Omental fat pad (tissue), 4 donors: ENCODE results near the gene HAND1. TPM values are rescaled to one million over a fixed set of nuclear protein-coding genes. Genes with fewer than 3 reads are reported as not detected.
A peak's percentile ranks its signal among the peaks of the same experiment; 100 is the strongest.

Experiments used
- ATAC-seq: fragments of 150-250 bp; one replicate; pipeline ENCODE4 v1.9.1; 2016; ENCODE audit warnings: mild to moderate bottlenecking, moderate library complexity; ENCODE audit not compliant: low FRiP score
- DNase-seq: peaks from one replicate; pipeline ENCODE4 v3.0.0-alpha.2; 2019; ENCODE audit warnings: low spot score
- total RNA-seq, 4 donors: library from RNA; depleted of rRNA; stranded (reverse); fragments of >200 nt; gene quantifications; one replicate each; pipeline ENCODE4 v1.1.0, GENCODE V29; 2016
- TF ChIP-seq, protein P1 (sequence below), 3 donors: fragments of 450-650 bp; IDR thresholded peaks; one replicate each; pipeline ENCODE4 v1.5.1; 2016 to 2017; ENCODE audit warnings: antibody characterized with exemption in 3 of 3, mild to moderate bottlenecking in 3 of 3, moderate library complexity in 2 of 3

The HAND1 gene
- total RNA-seq, 4 donors from 2014 or later = 0.25 to 1.7 TPM; not detected in 2

DNA sequence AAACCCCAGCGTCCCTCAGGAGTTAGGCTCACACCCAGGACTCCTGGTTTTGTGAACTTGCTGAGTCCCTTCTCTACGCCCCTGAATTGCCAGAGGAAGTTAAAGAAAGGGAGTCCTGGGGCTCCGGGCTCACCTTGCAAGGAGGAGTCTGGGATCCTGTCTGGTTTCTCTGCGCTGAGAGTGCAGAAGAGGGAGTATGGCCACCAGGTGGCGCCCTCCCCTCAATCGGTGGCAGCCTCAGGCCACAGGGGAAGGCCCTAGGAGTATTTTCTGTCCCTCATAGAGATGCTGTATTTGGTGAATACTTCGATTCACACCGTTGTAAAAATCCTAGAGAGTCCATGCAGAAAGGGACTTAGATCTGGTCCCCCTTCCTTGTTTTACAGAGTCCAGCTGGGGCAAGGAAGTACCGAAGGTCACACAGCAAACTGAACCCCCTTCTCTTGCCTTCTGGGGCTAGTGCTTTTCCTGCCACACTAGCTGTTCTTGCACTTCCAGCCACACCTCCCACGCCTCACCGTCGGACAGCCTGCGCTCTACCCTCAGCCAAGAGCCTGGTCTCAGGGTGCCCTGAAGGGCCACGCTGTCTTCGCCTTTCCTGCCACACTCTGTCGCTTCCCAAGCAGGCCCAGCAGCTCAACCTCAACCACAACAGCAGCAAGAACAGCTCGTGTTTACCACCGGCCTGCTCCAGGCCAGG, 10.2 kb downstream of the HAND1 start:
- ATAC-seq (peak; percentile 74), DNase-seq (peak; percentile 84)
- TF ChIP-seq, protein P1, sequence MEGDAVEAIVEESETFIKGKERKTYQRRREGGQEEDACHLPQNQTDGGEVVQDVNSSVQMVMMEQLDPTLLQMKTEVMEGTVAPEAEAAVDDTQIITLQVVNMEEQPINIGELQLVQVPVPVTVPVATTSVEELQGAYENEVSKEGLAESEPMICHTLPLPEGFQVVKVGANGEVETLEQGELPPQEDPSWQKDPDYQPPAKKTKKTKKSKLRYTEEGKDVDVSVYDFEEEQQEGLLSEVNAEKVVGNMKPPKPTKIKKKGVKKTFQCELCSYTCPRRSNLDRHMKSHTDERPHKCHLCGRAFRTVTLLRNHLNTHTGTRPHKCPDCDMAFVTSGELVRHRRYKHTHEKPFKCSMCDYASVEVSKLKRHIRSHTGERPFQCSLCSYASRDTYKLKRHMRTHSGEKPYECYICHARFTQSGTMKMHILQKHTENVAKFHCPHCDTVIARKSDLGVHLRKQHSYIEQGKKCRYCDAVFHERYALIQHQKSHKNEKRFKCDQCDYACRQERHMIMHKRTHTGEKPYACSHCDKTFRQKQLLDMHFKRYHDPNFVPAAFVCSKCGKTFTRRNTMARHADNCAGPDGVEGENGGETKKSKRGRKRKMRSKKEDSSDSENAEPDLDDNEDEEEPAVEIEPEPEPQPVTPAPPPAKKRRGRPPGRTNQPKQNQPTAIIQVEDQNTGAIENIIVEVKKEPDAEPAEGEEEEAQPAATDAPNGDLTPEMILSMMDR (IDR thresholded peaks at IDR 0.05) = peak in 1 of 3 donors; percentile 41

DNA sequence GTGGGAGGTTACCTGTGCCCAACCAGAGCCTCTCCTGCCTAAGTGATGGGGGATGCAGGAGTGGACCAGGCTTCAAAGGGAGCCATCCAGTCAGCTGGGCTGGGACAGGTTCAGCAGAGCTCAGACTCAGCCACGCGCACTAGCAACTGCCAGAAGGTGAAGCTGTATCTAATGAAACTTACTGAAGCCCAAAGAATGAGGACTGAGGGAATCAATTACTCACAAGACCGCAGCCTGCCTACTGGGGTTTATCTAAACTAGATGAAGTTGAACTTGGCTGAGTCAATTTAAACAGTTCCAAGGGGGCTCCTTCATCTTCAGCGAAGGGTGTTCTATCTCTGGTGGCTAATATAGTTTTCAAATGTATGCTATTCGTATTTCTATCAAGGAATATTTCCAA, 11.4 kb downstream of the HAND1 start:
- TF ChIP-seq, protein P1 (IDR thresholded peaks at IDR 0.05) = no peak
- DNase-seq = no peak
- ATAC-seq = no peak

DNA sequence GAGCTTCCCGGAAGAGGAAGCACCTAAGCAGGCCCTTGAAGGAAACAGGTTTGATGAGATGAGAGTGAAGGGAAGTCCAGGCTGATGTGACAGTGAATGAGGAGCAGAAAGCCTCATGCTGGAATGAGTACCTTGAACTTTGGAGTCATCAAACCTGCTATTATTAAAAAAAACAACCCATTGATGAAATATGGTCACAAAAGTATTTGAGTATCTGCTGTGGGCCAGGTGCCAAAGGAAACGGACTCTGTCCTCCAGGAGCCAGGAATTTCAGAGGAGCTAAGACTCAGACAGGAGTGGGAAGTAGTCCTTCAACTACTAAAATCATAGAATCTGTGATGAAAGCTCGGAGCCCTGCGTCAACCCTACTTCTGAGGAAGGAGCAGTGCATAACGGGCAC, 11.9 kb downstream of the HAND1 start:
- ATAC-seq (no peak), DNase-seq (no peak)
- TF ChIP-seq, protein P1 (IDR thresholded peaks at IDR 0.05) = no peak

DNA sequence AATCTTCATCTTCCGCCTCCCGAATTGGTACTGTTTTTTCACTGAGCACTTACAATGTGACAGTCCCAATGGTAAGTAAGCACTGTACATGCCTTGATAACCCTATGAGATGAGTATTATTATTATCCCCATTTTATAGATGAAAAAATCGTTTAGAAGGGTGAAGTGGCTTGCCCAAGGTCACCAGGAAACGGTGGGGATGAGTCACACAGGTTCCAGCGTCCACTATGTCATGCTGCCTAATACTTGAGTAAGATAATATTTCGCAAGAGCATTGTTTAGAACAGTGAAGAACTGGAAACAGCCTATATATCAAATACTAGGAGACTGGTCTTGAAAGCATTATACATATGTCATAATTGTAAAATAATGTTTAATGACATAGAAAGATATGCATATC, 12.9 kb downstream of the HAND1 start:
- TF ChIP-seq, protein P1 (IDR thresholded peaks at IDR 0.05) = no peak
- no peak for ATAC-seq
- DNase-seq = no peak

DNA sequence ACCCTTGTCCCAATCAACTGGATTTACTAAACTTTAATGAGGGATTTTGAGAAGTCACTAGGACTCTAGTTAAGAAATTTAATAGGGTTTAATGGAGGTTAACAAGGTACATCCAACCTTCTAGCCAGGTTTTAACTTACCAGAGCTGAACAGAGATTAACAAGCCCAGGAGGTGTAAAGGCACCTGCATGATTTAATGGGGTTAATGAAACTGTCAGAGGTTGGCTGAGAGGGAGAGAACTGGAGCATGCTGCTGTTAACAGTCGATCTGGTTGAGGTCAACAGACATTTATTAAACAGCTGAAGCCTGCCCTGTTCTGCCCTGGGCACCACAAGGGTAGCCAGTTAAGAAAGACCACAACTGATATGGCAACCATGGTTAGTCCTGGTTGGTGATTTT, 13.6 kb downstream of the HAND1 start:
- ATAC-seq = no peak
- DNase-seq = no peak
- TF ChIP-seq, protein P1 (IDR thresholded peaks at IDR 0.05) = no peak

DNA sequence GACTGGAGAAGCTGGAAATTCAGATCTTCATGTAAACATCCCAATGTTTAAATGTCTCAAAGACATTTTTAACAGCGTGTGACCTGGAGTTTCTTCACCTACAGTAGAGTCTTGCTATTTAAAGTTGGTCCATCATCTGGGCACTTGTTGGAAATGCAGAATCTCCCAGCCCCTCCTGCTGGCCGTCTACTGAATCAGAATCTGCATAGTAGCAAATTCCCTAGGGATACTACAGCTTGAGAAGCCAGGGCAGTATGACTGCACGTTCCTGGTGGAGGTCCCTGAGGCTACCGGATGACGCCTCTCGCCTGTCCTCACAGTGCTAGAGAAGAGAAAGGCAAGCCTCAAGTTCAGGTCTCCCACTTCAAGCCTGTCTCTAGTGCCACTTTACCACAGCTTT, 16.5 kb downstream of the HAND1 start:
- ATAC-seq = no peak
- DNase-seq = no peak
- TF ChIP-seq, protein P1 (IDR thresholded peaks at IDR 0.05) = no peak

DNA sequence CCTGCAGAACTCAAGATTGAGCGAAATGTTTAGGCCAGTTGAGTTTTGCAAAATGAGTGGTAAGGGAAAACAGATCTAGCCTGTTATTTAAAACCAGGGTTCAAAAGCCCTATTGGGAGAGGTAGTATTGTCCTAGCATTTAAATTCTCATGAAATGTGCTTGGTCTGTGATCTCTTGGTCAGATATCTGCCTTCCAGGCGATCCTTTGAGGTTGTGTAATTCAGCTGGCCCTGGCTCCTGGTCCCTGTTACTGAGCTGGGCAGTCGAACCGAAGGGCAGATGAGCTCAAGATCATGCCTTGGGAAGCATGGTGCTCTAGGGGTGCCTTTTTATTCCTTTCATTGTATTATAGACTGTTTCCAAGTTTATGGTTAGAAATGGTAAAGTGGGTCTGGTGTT, 17.9 kb downstream of the HAND1 start:
- ATAC-seq = no peak
- DNase-seq = no peak
- TF ChIP-seq, protein P1 (IDR thresholded peaks at IDR 0.05) = no peak
